ENCODE measurements around the gene FAM221A.
"Not testable (repeated sequence)": the region's sequence is repeated elsewhere in the genome, so short reads cannot be mapped to it uniquely, and the experiment has no call there.

FAM221A gene

GRCh38 chr7:23700046-23700445 is 20.0 kb downstream of the FAM221A start:
- DNase-seq (ENCODE audit: low read depth in 2 of 2): no peak

GRCh38 chr7:23709081-23709750 is 29.2 kb downstream of the FAM221A start:
- no peak for DNase-seq (ENCODE audit: low read depth in 2 of 2)

GRCh38 chr7:23710000-23710399 is 30.0 kb downstream of the FAM221A start, which contains the start of gene STK31:
Gene STK31 (plus strand): TSS chr7:23710219. CDS start chr7:23710286, 67 bp downstream.
- no peak for DNase-seq (ENCODE audit: low read depth in 2 of 2)

GRCh38 chr7:23712368-23713284 is 32.6 kb downstream of the FAM221A start:
- DNase-seq (ENCODE audit: low read depth in 2 of 2): no peak

GRCh38 chr7:23713285-23714149 is 33.5 kb downstream of the FAM221A start:
- no peak for DNase-seq (ENCODE audit: low read depth in 2 of 2)

- DNase-seq (ENCODE audit: low read depth in 2 of 2): no peak
Measured at GRCh38 chr7:23714150-23714464, 34.1 kb downstream of the FAM221A start.

GRCh38 chr7:23714579-23714978 is 34.6 kb downstream of the FAM221A start:
- DNase-seq (ENCODE audit: low read depth in 2 of 2): no peak

- no peak for DNase-seq (ENCODE audit: low read depth in 2 of 2)
Measured at GRCh38 chr7:23715099-23715498, 35.1 kb downstream of the FAM221A start.

- DNase-seq (ENCODE audit: low read depth in 2 of 2): no peak
Measured at GRCh38 chr7:23717788-23718187, 37.8 kb downstream of the FAM221A start.

- no peak for DNase-seq (ENCODE audit: low read depth in 2 of 2)
Measured at GRCh38 chr7:23721456-23721855, 41.5 kb downstream of the FAM221A start.

GRCh38 chr7:23722587-23723216 is 42.7 kb downstream of the FAM221A start:
- not testable (repeated sequence) for DNase-seq (ENCODE audit: low read depth in 2 of 2)

- not testable (repeated sequence) for DNase-seq (ENCODE audit: low read depth in 2 of 2)
Measured at GRCh38 chr7:23724113-23724512, 44.1 kb downstream of the FAM221A start.

- no peak for DNase-seq (ENCODE audit: low read depth in 2 of 2)
Measured at GRCh38 chr7:23742051-23742450, 62.1 kb downstream of the FAM221A start.

GRCh38 chr7:23743226-23743625 is 63.2 kb downstream of the FAM221A start:
- no peak for DNase-seq (ENCODE audit: low read depth in 2 of 2)

- no peak for DNase-seq (ENCODE audit: low read depth in 2 of 2)
Measured at GRCh38 chr7:23746629-23747028, 66.6 kb downstream of the FAM221A start.

- no peak for DNase-seq (ENCODE audit: low read depth in 2 of 2)
Measured at GRCh38 chr7:23751852-23752251, 71.9 kb downstream of the FAM221A start.

All from stimulated activated CD4-positive, alpha-beta T cell treated with anti-CD3 and anti-CD28 coated beads, Interleukin-15, amount 100 ng/mL, for 48 hours (primary cell).